ENCODE measurements around the gene JAZF1.

The JAZF1 gene

GRCh38 chr7:28136420-28136819, 44.2 kb downstream of the JAZF1 start:
- no peak for DNase-seq (ENCODE audit: low read depth in 2 of 2)

DNA sequence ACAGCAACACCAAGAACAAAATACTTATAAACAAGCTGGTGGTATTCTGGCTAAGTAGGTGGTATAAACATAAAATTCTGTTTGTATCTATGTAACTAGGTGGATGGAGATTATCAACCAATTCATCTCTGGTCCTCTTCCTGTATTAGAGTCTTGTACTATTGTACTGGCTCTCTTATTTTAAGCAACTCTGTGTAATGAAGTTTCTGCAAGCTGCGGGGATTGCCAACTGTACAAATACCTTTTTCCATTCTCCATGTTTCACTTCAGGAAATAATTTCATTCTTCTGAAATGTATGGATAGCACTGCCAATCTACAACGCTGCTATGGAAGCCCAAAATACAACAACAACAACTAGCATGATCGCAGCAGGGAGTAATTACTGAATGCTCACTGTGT, 44.8 kb downstream of the JAZF1 start:
- DNase-seq (ENCODE audit: low read depth in 2 of 2), result no peak

DNA sequence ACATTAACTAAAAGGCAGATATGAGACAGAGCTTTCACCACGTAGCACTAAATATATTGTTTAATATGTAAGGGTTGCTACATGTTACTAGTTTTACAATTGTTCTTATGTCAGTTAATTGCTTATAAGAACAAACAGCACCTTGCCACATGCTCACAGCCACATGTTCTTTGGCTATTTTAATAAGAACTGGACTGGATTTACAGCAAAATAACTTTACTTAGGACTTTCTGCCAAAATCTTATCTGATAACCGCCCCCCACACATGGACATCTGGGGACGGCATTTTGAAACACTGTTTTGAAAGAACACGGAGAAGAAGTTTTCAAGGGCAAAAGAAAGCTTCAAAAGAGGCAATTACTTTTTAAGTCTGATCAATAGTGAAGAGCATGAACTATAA, 45.3 kb downstream of the JAZF1 start:
- no peak for DNase-seq (ENCODE audit: low read depth in 2 of 2)

- no peak for DNase-seq (ENCODE audit: low read depth in 2 of 2)
Observed at GRCh38 chr7:28133872-28134271, 46.7 kb downstream of the JAZF1 start.

DNA sequence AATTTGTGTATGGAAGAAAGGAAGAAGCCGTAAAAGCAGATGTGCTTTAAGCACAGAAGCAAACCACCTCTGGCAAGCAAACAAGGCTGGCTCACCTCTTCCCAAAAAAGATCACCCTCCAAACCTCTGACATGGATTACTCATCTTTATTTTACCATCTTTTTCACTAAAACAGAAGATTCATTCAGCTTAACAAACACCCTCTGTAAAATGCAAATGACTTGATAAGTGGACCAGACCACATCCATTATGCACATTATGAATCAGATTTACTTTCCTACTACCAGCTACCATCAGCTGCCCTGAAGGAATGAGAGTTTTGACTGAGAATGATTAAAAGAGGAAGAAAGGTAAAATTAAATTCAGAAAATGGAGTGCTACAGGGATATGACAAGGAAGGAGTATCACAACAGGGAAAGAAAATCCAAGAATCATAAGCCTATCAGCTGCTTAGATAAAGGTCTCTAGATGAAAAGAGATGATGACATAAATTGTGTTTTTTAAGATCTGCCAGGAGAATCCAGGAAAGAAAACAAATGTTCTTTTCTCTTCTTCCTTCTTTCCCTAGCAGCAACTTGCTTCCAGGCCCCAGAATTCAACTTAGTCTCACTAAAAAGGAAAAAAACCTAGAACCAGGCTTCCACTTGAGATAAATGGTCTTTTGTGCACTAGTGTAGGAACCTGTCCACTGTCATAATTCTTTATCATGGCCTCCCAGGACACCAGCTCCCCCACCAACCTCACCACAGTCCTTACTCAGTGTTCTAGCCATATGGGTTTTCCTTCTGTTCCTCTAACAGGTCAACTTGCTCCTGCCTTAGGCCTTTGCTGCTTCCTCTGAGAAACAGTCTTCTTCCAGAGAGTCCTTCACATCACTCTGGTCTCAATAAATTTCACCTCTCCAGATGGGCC, 47.4 kb downstream of the JAZF1 start:
- DNase-seq (ENCODE audit: low read depth in 2 of 2), result no peak

DNA sequence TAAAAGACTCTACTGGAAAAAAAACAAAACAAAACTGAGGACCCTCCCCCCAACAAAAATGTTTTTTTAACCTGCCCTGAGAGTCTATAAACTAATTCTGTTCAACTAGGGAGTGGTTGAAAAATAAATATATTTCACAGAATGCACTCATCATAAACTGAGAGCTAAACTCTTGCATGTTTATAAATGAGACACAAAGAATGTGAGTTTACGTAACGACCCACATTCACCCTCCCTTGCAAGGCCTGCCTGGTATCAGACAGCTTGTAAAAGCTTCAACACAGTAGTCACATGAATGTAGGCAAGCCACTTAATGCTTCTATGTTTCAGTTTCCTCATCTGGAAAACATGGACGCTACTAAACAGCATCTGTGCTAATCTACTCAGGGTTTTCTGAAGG, 50.3 kb downstream of the JAZF1 start:
- no peak for DNase-seq (ENCODE audit: low read depth in 2 of 2)

GRCh38 chr7:28128608-28129007, 52.0 kb downstream of the JAZF1 start:
- no peak for DNase-seq (ENCODE audit: low read depth in 2 of 2)

- no peak for DNase-seq (ENCODE audit: low read depth in 2 of 2)
Observed at GRCh38 chr7:28126410-28127041, 54.1 kb downstream of the JAZF1 start.

- no peak for DNase-seq (ENCODE audit: low read depth in 2 of 2)
Observed at GRCh38 chr7:28125431-28126409, 54.9 kb downstream of the JAZF1 start.

DNA sequence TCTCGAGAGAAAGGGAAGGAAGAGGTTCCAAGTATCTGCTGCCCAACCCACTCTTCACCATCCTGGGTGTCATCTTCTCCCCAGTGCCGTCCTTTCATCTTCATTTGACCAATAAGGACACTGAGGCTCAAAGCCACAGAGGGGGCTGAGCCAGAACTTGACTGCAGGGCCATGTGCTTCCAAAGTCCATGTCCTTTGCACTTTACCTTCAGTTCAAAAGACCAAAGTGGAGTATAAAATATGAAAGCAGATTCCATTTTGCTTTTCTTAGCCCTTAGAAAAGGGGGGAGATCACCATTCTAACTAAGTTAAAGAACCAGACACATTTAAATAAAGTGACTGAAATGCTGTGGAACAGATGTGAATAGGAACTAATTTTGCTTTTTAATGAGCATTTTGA, 56.2 kb downstream of the JAZF1 start:
- no peak for DNase-seq (ENCODE audit: low read depth in 2 of 2)

DNA sequence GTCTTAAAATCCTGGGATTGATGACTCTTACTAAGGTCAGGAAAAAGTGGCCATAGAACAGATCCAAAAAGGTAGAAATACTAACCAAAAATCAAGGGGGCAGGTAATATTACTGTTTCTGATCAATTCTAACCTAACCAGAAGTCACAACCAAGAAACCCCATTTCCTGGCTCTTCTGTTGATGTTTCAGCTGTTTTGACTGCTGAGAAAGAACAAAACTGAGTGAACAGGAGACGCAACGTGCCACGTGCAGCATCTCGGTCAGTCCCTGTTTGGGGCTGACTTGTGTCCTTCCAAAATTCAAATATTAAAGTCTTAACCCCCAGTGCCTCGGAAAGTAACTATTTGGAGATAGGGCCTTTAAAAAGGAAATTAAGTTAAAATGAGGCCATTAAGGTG, 56.8 kb downstream of the JAZF1 start:
- no peak for DNase-seq (ENCODE audit: low read depth in 2 of 2)

DNA sequence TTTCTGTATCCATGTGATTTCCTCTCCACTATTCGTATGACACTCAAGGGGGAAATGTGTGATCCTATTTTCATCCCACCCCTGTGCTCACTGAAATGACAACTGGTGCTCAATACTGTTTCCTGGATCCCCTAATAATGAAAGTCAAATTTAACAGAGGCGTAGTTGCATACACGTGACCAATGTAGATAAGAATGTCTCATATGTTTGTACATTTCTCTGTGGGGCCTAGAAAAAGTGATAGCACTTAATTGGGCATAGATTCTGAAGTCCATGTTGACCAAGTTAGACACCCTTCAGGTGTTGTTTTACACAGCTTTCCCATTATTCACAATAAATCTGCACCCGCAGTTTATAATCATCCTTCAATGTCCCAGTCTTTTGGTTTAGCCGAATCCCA, 59.1 kb downstream of the JAZF1 start:
- no peak for DNase-seq (ENCODE audit: low read depth in 2 of 2)

- no peak for DNase-seq (ENCODE audit: low read depth in 2 of 2)
Observed at GRCh38 chr7:28116041-28116440, 64.6 kb downstream of the JAZF1 start.

GRCh38 chr7:28115261-28115660, 65.3 kb downstream of the JAZF1 start:
- DNase-seq (ENCODE audit: low read depth in 2 of 2), result no peak

- DNase-seq (ENCODE audit: low read depth in 2 of 2), result no peak
Observed at GRCh38 chr7:28114056-28114455, 66.5 kb downstream of the JAZF1 start.

GRCh38 chr7:28112883-28113540, 67.6 kb downstream of the JAZF1 start:
- no peak for DNase-seq (ENCODE audit: low read depth in 2 of 2)

GRCh38 chr7:28112467-28112866, 68.1 kb downstream of the JAZF1 start:
- no peak for DNase-seq (ENCODE audit: low read depth in 2 of 2)

- DNase-seq (ENCODE audit: low read depth in 2 of 2), result no peak
Observed at GRCh38 chr7:28112012-28112411, 68.6 kb downstream of the JAZF1 start.

GRCh38 chr7:28110427-28111012, 70.1 kb downstream of the JAZF1 start:
- DNase-seq (ENCODE audit: low read depth in 2 of 2), result no peak

GRCh38 chr7:28108747-28109146, 71.8 kb downstream of the JAZF1 start:
- no peak for DNase-seq (ENCODE audit: low read depth in 2 of 2)

DNA sequence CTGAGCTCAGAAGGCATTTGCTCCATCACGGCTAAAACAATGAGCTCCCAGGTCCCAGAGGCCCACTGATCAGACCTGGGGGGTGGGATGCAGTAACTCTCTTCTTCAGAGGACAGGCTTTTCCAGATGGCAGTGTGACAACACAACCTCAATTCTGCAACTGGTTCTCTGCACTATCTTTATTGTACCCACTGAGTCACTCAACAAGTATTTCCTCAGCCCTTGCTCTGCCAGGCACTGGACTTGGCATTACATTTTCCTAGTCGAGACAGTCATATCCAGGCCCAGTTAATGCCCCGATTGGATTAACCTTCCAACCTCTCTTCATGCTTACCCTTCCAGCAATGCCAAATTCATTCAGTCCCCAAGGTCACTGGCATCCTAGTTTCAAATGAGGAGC, 72.6 kb downstream of the JAZF1 start:
- DNase-seq (ENCODE audit: low read depth in 2 of 2), result no peak
